Muscle layer of colon (tissue), 2 donors: ENCODE data around the gene SCARB2.
A peak's percentile ranks its signal among the peaks of the same experiment; 100 is the strongest.

Experiments used
- H3K27ac ChIP-seq: one replicate; pipeline ENCODE4 v1.7.0; 2013; ENCODE audit warnings: low read depth, mild to moderate bottlenecking, low read length, moderate library complexity
- H3K27me3 ChIP-seq, 2 donors: one replicate each; pipeline ENCODE4 v1.7.0; 2013; ENCODE audit warnings: low read length in 2 of 2, mild to moderate bottlenecking in 2 of 2; ENCODE audit not compliant: insufficient read depth in 2 of 2, control insufficient read depth in 1 of 2
- H3K36me3 ChIP-seq: one replicate; pipeline ENCODE4 v1.7.0; 2013; ENCODE audit warnings: mild to moderate bottlenecking, low read length; ENCODE audit not compliant: insufficient read depth
- H3K4me1 ChIP-seq: one replicate; pipeline ENCODE4 v1.7.0; 2013; ENCODE audit warnings: mild to moderate bottlenecking, low read length; ENCODE audit not compliant: insufficient read depth
- H3K4me3 ChIP-seq, 2 donors: one replicate each; pipeline ENCODE4 v1.7.0; 2013; ENCODE audit warnings: low read length in 2 of 2, low read depth in 1 of 2, mild to moderate bottlenecking in 1 of 2, moderate library complexity in 1 of 2
- H3K9ac ChIP-seq: one replicate; pipeline ENCODE4 v1.7.0; 2013; ENCODE audit warnings: low read length
- H3K9me3 ChIP-seq: one replicate; pipeline ENCODE4 v1.7.0; 2013; ENCODE audit warnings: mild to moderate bottlenecking, low read length
- donor health status: abdominal sarcoma.
- donor health status: Adenocarcinoma of cecum.

SCARB2 gene

DNA sequence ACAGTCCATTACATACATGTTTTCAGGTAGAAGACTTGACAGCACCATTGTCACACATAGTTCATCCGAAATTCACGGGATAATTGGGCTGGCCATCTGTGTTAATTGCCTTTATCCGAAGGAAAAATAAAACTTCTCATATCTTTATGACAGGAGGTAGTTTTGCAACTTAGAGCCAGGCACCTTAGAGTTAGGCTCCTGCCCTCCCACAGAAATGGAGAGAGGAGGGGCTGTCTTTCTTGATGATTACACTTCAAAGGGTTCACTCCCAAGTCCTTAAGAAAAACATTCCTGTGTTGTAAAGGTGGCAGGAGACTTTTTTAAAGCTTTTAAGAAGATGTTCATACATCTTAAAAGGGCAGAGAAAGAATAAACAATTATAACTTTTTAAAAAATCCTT is 10.5 kb upstream of the SCARB2 start:
- Histone ChIP-seq H3K36me3 (no peaks in the 10 kb centered on the region), H3K27ac (no peak overlapping the region), H3K4me1 (no peaks in the 10 kb centered on the region), H3K4me3 (no peak overlapping the region), H3K9me3 (no peaks in the 10 kb centered on the region), H3K27me3 (no peaks in the 10 kb centered on the region), H3K9ac (no peak overlapping the region)

DNA sequence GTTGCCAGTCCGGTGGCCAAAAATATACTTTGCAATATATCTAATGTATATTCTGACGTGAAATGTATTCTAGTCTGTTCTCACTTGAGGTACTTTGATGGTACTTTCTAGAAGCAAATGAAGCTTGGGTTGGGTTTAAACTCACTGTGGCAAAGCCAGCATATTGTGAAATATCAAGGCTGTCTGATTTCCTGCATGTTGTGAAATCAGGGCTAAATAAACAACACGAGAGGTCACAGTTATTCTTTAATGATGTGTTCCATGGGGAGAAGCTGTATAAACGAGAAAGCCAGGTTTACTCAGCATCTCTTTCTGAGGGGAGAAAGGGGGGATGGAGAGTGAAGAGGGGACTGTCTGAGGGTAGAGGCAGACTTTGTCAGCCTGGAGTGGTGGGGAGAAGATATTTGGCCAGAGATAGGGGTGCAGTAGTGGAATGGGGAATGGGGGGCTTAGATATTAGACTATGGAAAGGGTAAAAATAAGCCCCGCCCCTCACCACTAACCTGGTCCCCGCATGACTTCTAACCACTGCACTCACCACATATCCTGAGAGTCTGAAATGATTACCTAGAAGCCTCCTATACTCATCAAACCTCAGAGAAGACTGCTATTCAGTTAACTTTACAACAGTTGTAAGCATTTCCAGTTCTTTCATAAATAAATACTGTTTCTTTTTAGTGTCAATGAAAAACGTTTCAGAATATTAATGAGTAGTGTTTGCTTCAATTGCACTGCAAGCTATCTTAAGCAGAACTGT is 5.9 kb upstream of the SCARB2 start:
- H3K9ac ChIP-seq = no peak overlapping the region
- H3K27ac ChIP-seq = no peak overlapping the region
- H3K4me1 ChIP-seq = peaks cover 6% of the 10 kb centered on the region

DNA sequence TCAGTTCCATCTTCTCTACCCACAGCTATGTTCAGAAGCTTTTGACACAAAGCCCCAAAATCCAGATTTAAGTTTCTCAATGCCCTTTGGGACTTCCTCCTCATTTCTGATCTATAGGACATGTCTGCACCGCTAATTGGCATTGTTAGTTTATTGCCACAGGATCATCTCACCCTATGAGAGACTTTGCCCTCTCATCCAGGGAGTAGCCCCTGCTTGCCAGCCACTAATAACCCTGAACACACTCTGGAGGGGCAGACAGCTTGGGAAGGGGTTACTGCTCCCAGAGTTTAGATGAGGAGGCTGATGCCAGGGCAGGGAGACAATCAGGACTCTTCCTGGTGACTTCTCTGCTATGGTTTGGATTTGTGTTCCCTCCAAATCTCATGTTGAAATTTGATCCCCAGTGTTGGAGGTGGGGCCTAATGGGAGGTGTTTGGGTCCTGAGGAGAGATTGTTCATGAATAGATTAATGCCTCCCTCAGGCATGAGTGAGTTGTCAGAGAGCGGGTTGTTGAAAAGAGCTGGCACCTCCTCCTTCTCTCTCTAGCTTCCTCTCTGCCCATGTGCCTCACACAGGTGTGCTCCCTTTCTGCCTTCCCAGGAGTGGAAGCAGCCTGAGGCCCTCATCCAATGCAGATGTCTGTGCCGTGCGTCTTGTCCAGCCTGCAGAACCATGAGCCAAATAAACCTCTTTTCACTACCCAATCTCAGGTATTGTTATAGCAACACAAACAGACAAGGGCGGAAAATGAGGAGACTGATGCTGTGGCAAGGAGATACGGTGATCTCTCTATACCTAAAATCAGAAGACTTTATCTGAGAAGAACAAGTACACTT is 3.6 kb upstream of the SCARB2 start:
- Histone ChIP-seq H3K27me3 (no peaks in the 10 kb centered on the region), H3K36me3 (no peaks in the 10 kb centered on the region), H3K9ac (no peak overlapping the region), H3K9me3 (no peaks in the 10 kb centered on the region), H3K4me3 (no peak overlapping the region), H3K27ac (no peak overlapping the region), H3K4me1 (peaks cover 14% of the 10 kb centered on the region)

More for the DNA sequence above, 5.9 kb upstream of the SCARB2 start:
- Histone ChIP-seq H3K4me3 (no peak overlapping the region), H3K36me3 (no peaks in the 10 kb centered on the region), H3K9me3 (no peaks in the 10 kb centered on the region), H3K27me3 (no peaks in the 10 kb centered on the region)

DNA sequence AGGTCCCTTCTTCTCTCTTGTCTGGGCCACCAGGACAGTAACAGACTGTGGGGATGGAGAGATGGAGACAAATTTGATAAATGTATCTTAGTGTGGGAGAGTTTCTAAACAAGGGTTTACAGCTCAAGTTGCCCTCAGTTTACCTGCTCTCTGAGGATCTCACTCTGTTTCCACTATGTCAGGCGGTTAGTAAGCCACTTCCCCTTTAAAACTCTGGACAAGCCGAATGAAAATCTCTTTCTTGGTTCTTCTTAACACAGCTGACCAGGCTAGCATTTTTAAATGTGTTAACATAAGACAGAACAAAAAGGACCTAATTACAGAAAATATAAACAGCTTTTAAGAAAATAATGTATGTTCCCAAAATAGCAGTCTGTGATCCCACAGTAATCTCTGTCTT is 2.9 kb upstream of the SCARB2 start:
- no peak overlapping the region for H3K9ac ChIP-seq
- peaks cover 20% of the 10 kb centered on the region for H3K4me1 ChIP-seq

DNA sequence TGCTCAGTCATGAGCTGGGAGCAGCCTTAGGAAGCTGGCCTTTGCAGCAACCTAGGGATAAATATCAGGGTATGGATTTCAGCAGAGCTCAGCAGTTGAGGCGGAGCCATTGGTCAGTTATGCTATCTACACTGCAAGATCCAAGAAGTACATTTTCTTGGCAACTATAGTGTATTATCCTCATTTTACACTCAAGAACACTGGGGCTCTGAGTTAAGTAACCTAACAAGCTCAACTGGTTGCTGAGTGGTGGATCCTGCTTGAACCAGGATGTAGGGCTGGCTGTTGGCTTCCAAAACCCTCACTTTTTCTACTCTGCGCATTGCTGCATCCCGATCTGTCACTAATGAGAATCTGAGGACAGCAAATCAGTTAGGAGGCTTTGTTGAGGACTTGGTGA is 1.5 kb upstream of the SCARB2 start:
- H3K4me3 ChIP-seq = no peak overlapping the region
- no peaks in the 10 kb centered on the region for H3K36me3 ChIP-seq
- no peak overlapping the region for H3K27ac ChIP-seq
- no peaks in the 10 kb centered on the region for H3K27me3 ChIP-seq
- H3K4me1 ChIP-seq = peaks cover 35% of the 10 kb centered on the region
- no peaks in the 10 kb centered on the region for H3K9me3 ChIP-seq
- no peak overlapping the region for H3K9ac ChIP-seq

More for the DNA sequence above, 2.9 kb upstream of the SCARB2 start:
- Histone ChIP-seq H3K36me3 (no peaks in the 10 kb centered on the region), H3K9me3 (no peaks in the 10 kb centered on the region), H3K27ac (no peak overlapping the region), H3K4me3 (no peak overlapping the region), H3K27me3 (no peaks in the 10 kb centered on the region)

DNA sequence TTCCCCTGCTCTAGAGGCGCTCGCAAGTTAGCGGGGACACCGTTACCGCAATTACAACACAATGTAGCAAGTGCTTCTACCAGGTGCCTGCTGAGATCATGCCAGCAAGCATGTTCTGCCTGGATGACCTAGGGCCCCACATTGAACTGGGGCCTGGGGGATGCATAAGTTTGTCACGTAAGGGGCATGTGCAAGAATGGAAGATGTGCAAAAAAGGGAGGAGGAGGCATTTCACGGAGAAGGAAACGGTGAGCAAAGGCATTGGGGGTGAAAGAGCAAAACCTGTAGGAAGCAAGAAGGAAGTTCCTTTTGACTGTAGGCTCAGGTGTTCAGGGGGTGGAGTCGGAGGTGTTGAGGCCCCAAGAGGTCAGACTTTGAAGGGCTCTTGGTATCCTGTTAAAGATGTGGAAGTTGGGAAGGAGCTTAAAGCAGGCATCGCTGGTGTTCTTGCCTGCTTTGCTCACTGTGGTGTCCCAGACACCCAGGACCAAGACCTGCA is 602 bp upstream of the SCARB2 start:
- peaks cover 43% of the 10 kb centered on the region for H3K4me1 ChIP-seq
- peak overlapping the region; percentile 84 to 93 for H3K4me3 ChIP-seq
- H3K27ac ChIP-seq = peak overlapping the region; percentile 100
- H3K9ac ChIP-seq = peak overlapping the region; percentile 95
- H3K9me3 ChIP-seq = no peaks in the 10 kb centered on the region
- H3K36me3 ChIP-seq = no peaks in the 10 kb centered on the region
- H3K27me3 ChIP-seq = no peaks in the 10 kb centered on the region

DNA sequence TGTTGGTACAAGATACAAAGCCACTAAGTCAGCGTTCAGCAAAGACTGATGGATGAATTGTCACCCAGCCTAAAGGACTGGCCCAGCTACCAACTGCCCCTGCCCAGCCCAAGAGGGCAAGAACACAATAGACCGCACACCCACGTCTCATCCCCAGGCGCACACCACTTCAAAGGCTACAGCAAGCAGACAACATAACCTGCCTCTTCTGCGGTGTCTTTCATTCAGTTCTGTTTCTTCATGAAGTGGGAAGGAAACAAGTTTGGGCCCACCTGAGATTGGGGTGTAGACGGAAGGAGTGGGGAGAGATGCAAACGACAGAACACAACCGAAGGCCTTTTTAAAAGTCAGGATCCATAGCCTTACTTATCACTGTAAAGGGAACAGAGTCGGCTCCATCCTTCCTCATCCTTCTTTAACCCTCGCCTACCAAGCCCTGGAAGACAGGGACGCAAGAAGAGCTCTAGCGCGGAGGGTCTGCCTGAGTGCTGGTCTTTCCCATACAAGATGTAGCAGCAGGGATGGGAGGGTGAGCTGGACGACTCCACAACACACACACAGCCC is 691 bp downstream of the SCARB2 start:
- no peaks in the 10 kb centered on the region for H3K36me3 ChIP-seq
- peak overlapping the region; percentile 98 for H3K27ac ChIP-seq
- peak overlapping the region; percentile 71 to 93 for H3K4me3 ChIP-seq
- H3K9ac ChIP-seq = peak overlapping the region; percentile 87
- H3K4me1 ChIP-seq = peaks cover 53% of the 10 kb centered on the region
- no peaks in the 10 kb centered on the region for H3K9me3 ChIP-seq
- H3K27me3 ChIP-seq = no peaks in the 10 kb centered on the region

DNA sequence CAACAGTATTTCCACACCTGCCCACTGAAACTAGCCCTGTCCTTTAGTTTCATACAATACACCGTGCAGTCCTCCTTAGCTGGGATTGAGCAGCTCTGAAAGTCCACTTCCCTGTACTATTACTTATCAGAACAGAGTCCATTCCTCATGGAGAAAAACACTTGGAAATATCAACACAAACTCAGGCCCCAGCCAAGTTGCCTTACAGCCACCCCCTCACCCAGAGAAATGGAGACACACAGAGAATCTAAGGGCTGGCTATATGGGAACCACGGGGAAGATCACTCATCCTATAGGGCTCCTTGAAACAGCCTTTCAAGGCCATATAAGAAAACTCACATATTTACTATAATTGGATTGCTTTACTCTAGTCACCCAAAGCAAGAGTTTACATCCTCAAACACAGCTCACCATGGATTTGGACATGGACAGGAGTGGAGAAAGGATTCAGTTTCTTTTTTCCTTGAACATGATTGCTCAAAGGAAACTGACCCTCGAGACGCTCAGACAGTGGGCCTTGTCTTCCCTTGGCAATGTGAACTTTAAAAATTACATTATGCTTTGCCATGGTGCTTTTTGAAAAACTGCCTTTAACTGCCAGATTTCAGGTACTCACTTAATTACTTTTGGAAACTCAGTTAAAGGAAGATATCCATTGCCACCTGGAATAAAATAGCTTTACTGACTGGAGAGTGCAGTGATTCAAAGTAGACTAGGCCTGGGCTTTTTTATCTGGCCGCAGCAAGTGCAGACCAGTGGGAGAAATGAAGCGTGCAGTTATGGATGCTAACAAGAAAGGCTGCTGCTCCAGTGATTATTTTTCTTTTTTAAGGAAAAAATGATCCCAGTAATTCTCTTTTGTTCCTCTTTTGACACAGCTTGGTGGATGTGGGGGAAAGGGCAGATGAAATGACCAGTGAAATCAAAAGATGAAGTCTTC is 1.6 kb downstream of the SCARB2 start:
- Histone ChIP-seq H3K4me1 (peaks cover 62% of the 10 kb centered on the region), H3K27me3 (no peaks in the 10 kb centered on the region), H3K27ac (peak overlapping the region; percentile 98), H3K4me3 (peak overlapping the region; percentile 71 to 93), H3K9me3 (no peaks in the 10 kb centered on the region), H3K9ac (peak overlapping the region; percentile 87), H3K36me3 (no peaks in the 10 kb centered on the region)

DNA sequence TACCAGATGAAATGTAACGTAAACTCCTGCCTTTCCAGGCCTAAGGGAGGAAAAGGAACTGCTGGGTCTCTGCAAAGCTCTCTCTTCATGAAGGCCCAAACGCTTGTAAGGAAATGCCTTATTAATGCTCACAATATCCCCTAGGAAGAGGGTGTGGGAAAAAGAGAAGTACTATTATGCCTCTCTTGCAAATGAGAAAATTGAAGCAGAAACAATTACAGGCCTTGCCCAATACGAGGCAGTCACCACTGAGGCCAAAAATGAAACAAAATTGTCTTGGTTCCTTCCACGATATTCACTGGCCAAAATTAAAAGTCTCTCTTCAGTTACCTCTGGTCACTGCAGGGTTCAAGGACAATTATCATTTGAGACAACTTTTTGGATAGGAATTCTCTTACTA is 3.2 kb downstream of the SCARB2 start:
- Histone ChIP-seq H3K27me3 (no peaks in the 10 kb centered on the region), H3K4me1 (peaks cover 78% of the 10 kb centered on the region), H3K9ac (no peak overlapping the region), H3K27ac (peak overlapping the region; percentile 2), H3K36me3 (no peaks in the 10 kb centered on the region), H3K4me3 (no peak overlapping the region), H3K9me3 (no peaks in the 10 kb centered on the region)

DNA sequence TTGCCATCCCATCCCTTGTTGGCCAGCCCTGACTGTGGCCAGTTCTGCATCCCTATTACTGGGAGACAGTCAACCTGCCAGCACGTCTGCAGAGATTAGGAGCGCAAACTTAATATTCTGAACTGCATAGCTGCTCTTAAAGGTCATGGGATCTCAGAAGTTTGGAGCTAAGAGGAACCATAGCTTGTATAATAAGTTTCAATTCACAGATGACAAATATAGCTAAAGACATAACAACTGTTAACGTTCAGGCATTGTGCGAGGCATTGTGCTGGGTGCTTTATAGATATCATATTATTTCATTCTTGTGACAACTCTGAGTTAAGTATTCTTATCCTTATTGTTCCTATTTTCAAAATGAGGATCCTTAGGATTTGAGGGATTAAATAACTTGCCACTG is 3.7 kb downstream of the SCARB2 start:
- Histone ChIP-seq H3K27ac (peak overlapping the region; percentile 2), H3K9me3 (no peaks in the 10 kb centered on the region), H3K9ac (no peak overlapping the region), H3K36me3 (no peaks in the 10 kb centered on the region), H3K27me3 (no peaks in the 10 kb centered on the region), H3K4me3 (no peak overlapping the region), H3K4me1 (peaks cover 78% of the 10 kb centered on the region)
